WTC11 (cell line): ENCODE data around the gene BMP6. TPM values are rescaled to one million over a fixed set of nuclear protein-coding genes. Genes with fewer than 3 reads are reported as not detected.

Experiments used
- ATAC-seq: fragments of 200-7000 bp; cut with Tn5 transposase; 2 replicates; pipeline ENCODE4 v1.10.0; 2021; ENCODE audit warnings: mild to moderate bottlenecking, moderate library complexity
- CTCF ChIA-PET: fragments of 300-600 bp; sonication (Branson Sonifier 250); formaldehyde crosslinking; loops from one replicate; lab custom pipeline; 2021; ENCODE audit warnings: antibody characterized with exemption; lab: Charles Lee
- POLR2A ChIA-PET: fragments of 350-600 bp; sonication (Branson Sonifier 250); formaldehyde crosslinking; loops from one replicate; lab custom pipeline; 2021; ENCODE audit warnings: antibody characterized with exemption; lab: Charles Lee
- DNase-seq: peaks from one replicate; pipeline ENCODE4 v3.0.0; 2021; ENCODE audit warnings: low spot score
- H3K27ac Mint-ChIP-seq: 2 replicates; pipeline ENCODE4 v1.8.0; 2021; ENCODE audit warnings: mixed read lengths
- H3K27me3 Mint-ChIP-seq: 2 replicates; pipeline ENCODE4 v1.8.0; 2021; ENCODE audit warnings: low read depth, mild to moderate bottlenecking, moderate library complexity, mixed read lengths
- H3K36me3 Mint-ChIP-seq: 2 replicates; pipeline ENCODE4 v1.8.0; 2021; ENCODE audit warnings: mixed read lengths
- H3K4me1 Mint-ChIP-seq: 2 replicates; pipeline ENCODE4 v1.8.0; 2022; ENCODE audit warnings: mixed read lengths
- H3K4me3 Mint-ChIP-seq: 2 replicates; pipeline ENCODE4 v1.8.0; 2021; ENCODE audit warnings: mild to moderate bottlenecking, moderate library complexity, mixed read lengths
- H3K9me3 Mint-ChIP-seq: 2 replicates; pipeline ENCODE4 v1.8.0; 2021; ENCODE audit warnings: mixed read lengths
- CBFB ChIP-seq: sonication (generic); formaldehyde crosslinking; IDR thresholded peaks from 2 replicates; pipeline ENCODE4 v1.8.1; 2022; ENCODE audit warnings: mild to moderate bottlenecking, low read depth, missing genetic modification reagents
- CREM ChIP-seq: sonication (generic); formaldehyde crosslinking; IDR thresholded peaks from 2 replicates; pipeline ENCODE4 v1.8.1; 2022; ENCODE audit warnings: mild to moderate bottlenecking, missing genetic modification reagents, moderate library complexity
- ELF4 ChIP-seq: sonication (generic); formaldehyde crosslinking; IDR thresholded peaks from 2 replicates; pipeline ENCODE4 v1.8.1; 2022; ENCODE audit warnings: low read depth, mild to moderate bottlenecking, moderate library complexity, missing genetic modification reagents
- ETV6 ChIP-seq: sonication (generic); formaldehyde crosslinking; IDR thresholded peaks from 2 replicates; pipeline ENCODE4 v1.8.1; 2022; ENCODE audit warnings: mild to moderate bottlenecking, missing genetic modification reagents
- JAZF1 ChIP-seq: fragments of 250-450 bp; sonication (Bioruptor Pico); IDR thresholded peaks from 2 replicates; pipeline ENCODE4 v1.9.0; 2021; ENCODE audit warnings: moderate library complexity, mild to moderate bottlenecking, inconsistent platforms
- JUN ChIP-seq: sonication (generic); formaldehyde crosslinking; IDR thresholded peaks from 2 replicates; pipeline ENCODE4 v1.8.0; 2023; ENCODE audit warnings: mild to moderate bottlenecking, missing genetic modification reagents
- NR2C2 ChIP-seq: sonication (generic); formaldehyde crosslinking; IDR thresholded peaks from 2 replicates; pipeline ENCODE4 v1.8.0; 2022; ENCODE audit warnings: mild to moderate bottlenecking, missing genetic modification reagents
- OVOL2 ChIP-seq: fragments of 250-450 bp; sonication (Bioruptor Pico); IDR thresholded peaks from 2 replicates; pipeline ENCODE4 v1.9.0; 2021; ENCODE audit warnings: mild to moderate bottlenecking, borderline replicate concordance
- SOX15 ChIP-seq: fragments of 250-450 bp; sonication (Bioruptor Pico); IDR thresholded peaks from 2 replicates; pipeline ENCODE4 v1.9.0; 2021; ENCODE audit warnings: mild to moderate bottlenecking
- ZNF416 ChIP-seq: fragments of 250-450 bp; sonication (Bioruptor Pico); IDR thresholded peaks from 2 replicates; pipeline ENCODE4 v1.9.0; 2021; ENCODE audit warnings: mild to moderate bottlenecking, inconsistent platforms
- ZNF671 ChIP-seq: fragments of 250-450 bp; sonication (Bioruptor Pico); IDR thresholded peaks from 2 replicates; pipeline ENCODE4 v1.8.0; 2021; ENCODE audit warnings: mild to moderate bottlenecking
- total RNA-seq: library from RNA; stranded (reverse); gene quantifications from 3 replicates; pipeline ENCODE4 v1.2.3, GENCODE V29; 2021
- TF ChIP-seq, protein P1 (sequence below): sonication (generic); formaldehyde crosslinking; IDR thresholded peaks from 2 replicates; pipeline ENCODE4 v1.8.1; 2023; ENCODE audit warnings: mild to moderate bottlenecking, missing genetic modification reagents, borderline replicate concordance
- TF ChIP-seq, protein P2 (sequence below): sonication (generic); formaldehyde crosslinking; conservative IDR thresholded peaks from 2 replicates; pipeline ENCODE4 v1.8.1; 2023; ENCODE audit warnings: mild to moderate bottlenecking, low read depth, missing genetic modification reagents, moderate library complexity
- TF ChIP-seq, protein P3 (sequence below): sonication (generic); formaldehyde crosslinking; IDR thresholded peaks from 2 replicates; pipeline ENCODE4 v1.8.1; 2022; ENCODE audit warnings: missing genetic modification reagents, borderline replicate concordance
- TF ChIP-seq, protein P4 (sequence below): fragments of 250-450 bp; sonication (Bioruptor Pico); conservative IDR thresholded peaks from 2 replicates; pipeline ENCODE4 v1.9.0; 2021; ENCODE audit warnings: mild to moderate bottlenecking
- TF ChIP-seq, protein P5 (sequence below): sonication (generic); formaldehyde crosslinking; IDR thresholded peaks from 2 replicates; pipeline ENCODE4 v1.8.0; 2022; ENCODE audit warnings: mild to moderate bottlenecking, missing genetic modification reagents
- TF ChIP-seq, protein P6 (sequence below): sonication (generic); formaldehyde crosslinking; IDR thresholded peaks from 2 replicates; pipeline ENCODE4 v1.8.0; 2022; ENCODE audit warnings: mild to moderate bottlenecking, missing genetic modification reagents
- TF ChIP-seq, protein P7 (sequence below): fragments of 250-450 bp; sonication (Bioruptor Pico); IDR thresholded peaks from 2 replicates; pipeline ENCODE4 v1.9.0; 2021; ENCODE audit warnings: moderate library complexity, mild to moderate bottlenecking, inconsistent platforms, borderline replicate concordance
- TF ChIP-seq, protein P8 (sequence below): fragments of 250-450 bp; sonication (Bioruptor Pico); IDR thresholded peaks from 2 replicates; pipeline ENCODE4 v1.9.0; 2021; ENCODE audit warnings: mild to moderate bottlenecking

The BMP6 gene
- total RNA-seq, 1 experiment from 2014 or later: 1.0 TPM

DNA sequence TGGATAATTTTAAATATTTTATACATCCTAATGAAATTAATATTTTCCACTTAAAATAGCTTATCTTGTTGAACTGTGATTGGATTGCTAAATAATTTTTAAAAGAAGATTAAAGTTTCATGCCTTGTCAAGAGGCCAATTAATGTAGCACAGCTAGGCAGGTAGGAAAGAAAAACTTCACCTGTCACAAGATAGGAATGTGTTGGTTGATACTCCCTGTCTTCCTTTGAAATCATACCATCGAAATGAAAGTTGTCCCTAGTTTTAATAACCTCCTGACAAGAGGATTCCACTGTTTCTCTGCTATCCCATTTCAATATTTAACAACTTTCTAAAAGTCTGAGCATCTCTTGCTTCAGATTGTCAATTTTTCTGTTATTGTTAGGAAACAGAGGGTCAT is 80.8 kb downstream of the BMP6 start (continued):
- TF ChIP-seq, protein P1, sequence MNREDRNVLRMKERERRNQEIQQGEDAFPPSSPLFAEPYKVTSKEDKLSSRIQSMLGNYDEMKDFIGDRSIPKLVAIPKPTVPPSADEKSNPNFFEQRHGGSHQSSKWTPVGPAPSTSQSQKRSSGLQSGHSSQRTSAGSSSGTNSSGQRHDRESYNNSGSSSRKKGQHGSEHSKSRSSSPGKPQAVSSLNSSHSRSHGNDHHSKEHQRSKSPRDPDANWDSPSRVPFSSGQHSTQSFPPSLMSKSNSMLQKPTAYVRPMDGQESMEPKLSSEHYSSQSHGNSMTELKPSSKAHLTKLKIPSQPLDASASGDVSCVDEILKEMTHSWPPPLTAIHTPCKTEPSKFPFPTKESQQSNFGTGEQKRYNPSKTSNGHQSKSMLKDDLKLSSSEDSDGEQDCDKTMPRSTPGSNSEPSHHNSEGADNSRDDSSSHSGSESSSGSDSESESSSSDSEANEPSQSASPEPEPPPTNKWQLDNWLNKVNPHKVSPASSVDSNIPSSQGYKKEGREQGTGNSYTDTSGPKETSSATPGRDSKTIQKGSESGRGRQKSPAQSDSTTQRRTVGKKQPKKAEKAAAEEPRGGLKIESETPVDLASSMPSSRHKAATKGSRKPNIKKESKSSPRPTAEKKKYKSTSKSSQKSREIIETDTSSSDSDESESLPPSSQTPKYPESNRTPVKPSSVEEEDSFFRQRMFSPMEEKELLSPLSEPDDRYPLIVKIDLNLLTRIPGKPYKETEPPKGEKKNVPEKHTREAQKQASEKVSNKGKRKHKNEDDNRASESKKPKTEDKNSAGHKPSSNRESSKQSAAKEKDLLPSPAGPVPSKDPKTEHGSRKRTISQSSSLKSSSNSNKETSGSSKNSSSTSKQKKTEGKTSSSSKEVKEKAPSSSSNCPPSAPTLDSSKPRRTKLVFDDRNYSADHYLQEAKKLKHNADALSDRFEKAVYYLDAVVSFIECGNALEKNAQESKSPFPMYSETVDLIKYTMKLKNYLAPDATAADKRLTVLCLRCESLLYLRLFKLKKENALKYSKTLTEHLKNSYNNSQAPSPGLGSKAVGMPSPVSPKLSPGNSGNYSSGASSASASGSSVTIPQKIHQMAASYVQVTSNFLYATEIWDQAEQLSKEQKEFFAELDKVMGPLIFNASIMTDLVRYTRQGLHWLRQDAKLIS: no peak
- no peak for TF ChIP-seq JUN (CRISPR knock-in tag)
- no peak for TF ChIP-seq ETV6 (CRISPR knock-in tag)
- no peak for TF ChIP-seq SOX15 (CRISPR knock-in tag)

DNA sequence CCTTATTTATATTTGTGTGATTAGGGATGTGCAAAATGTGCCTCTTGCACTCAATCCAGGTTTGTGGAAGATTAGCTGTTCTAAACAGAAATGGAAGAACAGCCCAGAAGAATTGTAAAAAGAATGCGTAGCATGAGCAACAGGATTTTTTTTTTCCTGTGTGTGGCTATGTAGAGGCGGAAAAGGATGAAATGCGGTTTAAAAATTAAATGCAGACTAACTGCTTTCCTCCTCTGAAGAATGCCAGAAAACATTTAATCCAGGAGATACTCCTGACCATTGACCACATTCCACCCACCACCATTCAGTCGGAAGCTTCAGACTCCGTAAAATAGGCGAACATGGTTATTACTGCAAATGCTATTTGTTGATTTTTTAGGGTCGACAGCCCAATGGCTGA is 83.4 kb downstream of the BMP6 start:
- Mint-ChIP-seq H3K36me3 (no peaks in the 10 kb centered on the region), H3K4me1 (peaks cover 11% of the 10 kb centered on the region), H3K9me3 (no peaks in the 10 kb centered on the region), H3K27ac (no peak overlapping the region), H3K4me3 (no peak overlapping the region), H3K27me3 (no peaks in the 10 kb centered on the region)
- no peak for DNase-seq
- TF ChIP-seq, protein P2, sequence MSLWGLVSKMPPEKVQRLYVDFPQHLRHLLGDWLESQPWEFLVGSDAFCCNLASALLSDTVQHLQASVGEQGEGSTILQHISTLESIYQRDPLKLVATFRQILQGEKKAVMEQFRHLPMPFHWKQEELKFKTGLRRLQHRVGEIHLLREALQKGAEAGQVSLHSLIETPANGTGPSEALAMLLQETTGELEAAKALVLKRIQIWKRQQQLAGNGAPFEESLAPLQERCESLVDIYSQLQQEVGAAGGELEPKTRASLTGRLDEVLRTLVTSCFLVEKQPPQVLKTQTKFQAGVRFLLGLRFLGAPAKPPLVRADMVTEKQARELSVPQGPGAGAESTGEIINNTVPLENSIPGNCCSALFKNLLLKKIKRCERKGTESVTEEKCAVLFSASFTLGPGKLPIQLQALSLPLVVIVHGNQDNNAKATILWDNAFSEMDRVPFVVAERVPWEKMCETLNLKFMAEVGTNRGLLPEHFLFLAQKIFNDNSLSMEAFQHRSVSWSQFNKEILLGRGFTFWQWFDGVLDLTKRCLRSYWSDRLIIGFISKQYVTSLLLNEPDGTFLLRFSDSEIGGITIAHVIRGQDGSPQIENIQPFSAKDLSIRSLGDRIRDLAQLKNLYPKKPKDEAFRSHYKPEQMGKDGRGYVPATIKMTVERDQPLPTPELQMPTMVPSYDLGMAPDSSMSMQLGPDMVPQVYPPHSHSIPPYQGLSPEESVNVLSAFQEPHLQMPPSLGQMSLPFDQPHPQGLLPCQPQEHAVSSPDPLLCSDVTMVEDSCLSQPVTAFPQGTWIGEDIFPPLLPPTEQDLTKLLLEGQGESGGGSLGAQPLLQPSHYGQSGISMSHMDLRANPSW (CRISPR knock-in tag): no peak
- TF ChIP-seq, protein P3, sequence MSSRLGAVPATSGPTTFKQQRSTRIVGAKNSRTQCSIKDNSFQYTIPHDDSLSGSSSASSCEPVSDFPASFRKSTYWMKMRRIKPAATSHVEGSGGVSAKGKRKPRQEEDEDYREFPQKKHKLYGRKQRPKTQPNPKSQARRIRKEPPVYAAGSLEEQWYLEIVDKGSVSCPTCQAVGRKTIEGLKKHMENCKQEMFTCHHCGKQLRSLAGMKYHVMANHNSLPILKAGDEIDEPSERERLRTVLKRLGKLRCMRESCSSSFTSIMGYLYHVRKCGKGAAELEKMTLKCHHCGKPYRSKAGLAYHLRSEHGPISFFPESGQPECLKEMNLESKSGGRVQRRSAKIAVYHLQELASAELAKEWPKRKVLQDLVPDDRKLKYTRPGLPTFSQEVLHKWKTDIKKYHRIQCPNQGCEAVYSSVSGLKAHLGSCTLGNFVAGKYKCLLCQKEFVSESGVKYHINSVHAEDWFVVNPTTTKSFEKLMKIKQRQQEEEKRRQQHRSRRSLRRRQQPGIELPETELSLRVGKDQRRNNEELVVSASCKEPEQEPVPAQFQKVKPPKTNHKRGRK (CRISPR knock-in tag): no peak
- no peak for TF ChIP-seq ELF4
- TF ChIP-seq ZNF416: no peak
- TF ChIP-seq JUN (CRISPR knock-in tag): no peak
- TF ChIP-seq OVOL2 (CRISPR knock-in tag): no peak
- TF ChIP-seq, protein P4, sequence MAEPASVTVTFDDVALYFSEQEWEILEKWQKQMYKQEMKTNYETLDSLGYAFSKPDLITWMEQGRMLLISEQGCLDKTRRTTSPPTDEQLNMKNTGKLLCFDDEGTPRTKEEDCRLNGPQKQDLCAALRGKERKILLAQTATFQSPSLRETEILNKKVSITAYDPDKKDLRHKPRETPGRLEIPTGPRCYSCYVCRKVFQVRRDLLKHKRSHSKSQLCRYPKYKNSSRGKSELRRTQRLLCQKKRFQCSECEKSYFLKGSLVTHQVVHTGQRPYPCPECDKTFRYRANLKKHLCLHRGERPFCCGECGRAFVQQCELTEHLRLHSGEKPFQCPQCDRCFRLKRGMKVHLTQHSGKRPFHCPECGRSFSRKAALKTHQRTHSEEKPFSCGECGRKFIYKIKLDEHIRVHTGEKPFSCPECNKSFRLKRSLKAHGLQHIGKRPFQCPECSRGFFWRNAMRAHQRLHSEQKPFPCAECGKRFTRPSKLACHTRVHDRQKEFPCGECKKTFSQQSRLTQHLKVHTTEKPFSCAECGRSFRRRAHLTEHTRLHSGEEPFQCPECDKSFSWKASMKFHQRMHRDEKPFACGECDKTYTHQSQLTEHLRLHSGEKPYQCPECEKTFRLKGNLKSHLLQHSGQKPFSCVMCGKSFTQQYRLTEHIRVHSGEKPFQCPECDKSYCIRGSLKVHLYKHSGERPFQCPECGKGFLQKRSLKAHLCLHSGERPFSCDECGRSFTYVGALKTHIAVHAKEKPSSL (CRISPR knock-in tag): no peak
- TF ChIP-seq ZNF671 (CRISPR knock-in tag): no peak
- no peak for TF ChIP-seq CBFB (CRISPR knock-in tag)
- TF ChIP-seq JAZF1 (CRISPR knock-in tag): no peak
- TF ChIP-seq NR2C2 (CRISPR knock-in tag): no peak
- TF ChIP-seq, protein P5, sequence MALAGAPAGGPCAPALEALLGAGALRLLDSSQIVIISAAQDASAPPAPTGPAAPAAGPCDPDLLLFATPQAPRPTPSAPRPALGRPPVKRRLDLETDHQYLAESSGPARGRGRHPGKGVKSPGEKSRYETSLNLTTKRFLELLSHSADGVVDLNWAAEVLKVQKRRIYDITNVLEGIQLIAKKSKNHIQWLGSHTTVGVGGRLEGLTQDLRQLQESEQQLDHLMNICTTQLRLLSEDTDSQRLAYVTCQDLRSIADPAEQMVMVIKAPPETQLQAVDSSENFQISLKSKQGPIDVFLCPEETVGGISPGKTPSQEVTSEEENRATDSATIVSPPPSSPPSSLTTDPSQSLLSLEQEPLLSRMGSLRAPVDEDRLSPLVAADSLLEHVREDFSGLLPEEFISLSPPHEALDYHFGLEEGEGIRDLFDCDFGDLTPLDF (CRISPR knock-in tag): no peak
- TF ChIP-seq, protein P6, sequence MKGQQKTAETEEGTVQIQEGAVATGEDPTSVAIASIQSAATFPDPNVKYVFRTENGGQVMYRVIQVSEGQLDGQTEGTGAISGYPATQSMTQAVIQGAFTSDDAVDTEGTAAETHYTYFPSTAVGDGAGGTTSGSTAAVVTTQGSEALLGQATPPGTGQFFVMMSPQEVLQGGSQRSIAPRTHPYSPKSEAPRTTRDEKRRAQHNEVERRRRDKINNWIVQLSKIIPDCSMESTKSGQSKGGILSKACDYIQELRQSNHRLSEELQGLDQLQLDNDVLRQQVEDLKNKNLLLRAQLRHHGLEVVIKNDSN (CRISPR knock-in tag): no peak
- TF ChIP-seq, protein P7, sequence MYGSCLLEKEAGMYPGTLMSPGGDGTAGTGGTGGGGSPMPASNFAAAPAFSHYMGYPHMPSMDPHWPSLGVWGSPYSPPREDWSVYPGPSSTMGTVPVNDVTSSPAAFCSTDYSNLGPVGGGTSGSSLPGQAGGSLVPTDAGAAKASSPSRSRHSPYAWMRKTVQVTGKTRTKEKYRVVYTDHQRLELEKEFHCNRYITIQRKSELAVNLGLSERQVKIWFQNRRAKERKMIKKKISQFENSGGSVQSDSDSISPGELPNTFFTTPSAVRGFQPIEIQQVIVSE: no peak
- no peak for TF ChIP-seq CREM
- TF ChIP-seq, protein P8, sequence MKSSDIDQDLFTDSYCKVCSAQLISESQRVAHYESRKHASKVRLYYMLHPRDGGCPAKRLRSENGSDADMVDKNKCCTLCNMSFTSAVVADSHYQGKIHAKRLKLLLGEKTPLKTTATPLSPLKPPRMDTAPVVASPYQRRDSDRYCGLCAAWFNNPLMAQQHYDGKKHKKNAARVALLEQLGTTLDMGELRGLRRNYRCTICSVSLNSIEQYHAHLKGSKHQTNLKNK: no peak
- no peak for ATAC-seq
- POLR2A ChIA-PET: interaction anchor here (0.5 to 0.7 kb wide), 2 partner anchors 23 to 218 kb away, joined by 4 to 7 read pairs; no protein-coding TSS in a partner anchor
- CTCF ChIA-PET: interaction anchor here (0.6 to 2.1 kb wide), 3 partner anchors 61 to 140 kb away, joined by 3 to 6 read pairs (median 3); no protein-coding TSS in a partner anchor
